ENCODE results near the gene RNF151.
A peak's percentile ranks its signal among the peaks of the same experiment; 100 is the strongest.

The RNF151 gene

DNA sequence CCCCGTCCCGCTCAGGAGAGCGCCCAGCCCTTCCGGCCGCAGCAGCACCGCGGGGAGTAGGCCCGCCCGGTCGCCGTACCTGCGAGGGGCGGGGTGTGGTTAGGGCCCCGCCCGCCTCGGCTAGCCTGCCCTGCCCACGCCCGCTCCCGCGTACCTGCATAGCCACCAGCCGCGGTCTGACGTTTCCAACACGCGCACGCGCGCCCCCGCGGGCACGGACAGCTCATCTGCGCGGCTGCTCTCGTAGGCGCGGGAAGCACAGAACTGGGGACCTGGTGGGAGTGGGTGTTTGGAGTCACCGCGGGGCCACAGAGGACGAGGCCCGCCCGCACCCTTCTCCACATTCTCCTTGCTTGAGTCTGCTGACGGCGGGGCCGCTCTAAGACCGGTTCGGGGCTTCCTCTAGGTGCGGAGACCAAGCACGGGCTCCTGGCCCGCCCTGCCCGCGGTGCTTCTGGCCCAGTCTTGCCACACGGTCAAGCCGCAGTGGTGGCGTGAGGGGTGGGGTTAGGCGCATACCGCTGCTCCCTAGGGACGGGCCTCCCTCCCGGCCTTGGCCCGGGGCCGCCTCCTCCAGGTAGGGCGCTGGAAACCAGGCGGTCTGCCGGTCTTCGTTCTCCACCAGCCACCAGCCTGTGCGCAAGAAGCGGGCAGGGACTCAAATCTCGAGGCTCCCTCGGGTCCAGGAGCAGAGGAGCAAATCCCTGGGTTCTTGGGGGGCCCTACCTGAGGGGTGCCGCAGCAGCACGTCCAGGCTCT lies 12.8 kb downstream of the RNF151 start:
- H3K27me3 Mint-ChIP-seq = peaks cover 14% of the 10 kb centered on the region
- ATAC-seq (replicated peaks; ENCODE audit: extremely low read depth, poor library complexity, severe bottlenecking) (no peak), DNase-seq (ENCODE audit: low spot score in 2 of 2) (no peak)
- no peak overlapping the region for H3K27ac Mint-ChIP-seq (ENCODE audit: low read depth)
- H3K36me3 Mint-ChIP-seq (ENCODE audit: insufficient read depth) = peaks cover 22% of the 10 kb centered on the region
- no peak overlapping the region for H3K4me3 Mint-ChIP-seq
- H3K9me3 Mint-ChIP-seq = no peaks in the 10 kb centered on the region
- peaks cover 5% of the 10 kb centered on the region for H3K4me1 Mint-ChIP-seq

DNA sequence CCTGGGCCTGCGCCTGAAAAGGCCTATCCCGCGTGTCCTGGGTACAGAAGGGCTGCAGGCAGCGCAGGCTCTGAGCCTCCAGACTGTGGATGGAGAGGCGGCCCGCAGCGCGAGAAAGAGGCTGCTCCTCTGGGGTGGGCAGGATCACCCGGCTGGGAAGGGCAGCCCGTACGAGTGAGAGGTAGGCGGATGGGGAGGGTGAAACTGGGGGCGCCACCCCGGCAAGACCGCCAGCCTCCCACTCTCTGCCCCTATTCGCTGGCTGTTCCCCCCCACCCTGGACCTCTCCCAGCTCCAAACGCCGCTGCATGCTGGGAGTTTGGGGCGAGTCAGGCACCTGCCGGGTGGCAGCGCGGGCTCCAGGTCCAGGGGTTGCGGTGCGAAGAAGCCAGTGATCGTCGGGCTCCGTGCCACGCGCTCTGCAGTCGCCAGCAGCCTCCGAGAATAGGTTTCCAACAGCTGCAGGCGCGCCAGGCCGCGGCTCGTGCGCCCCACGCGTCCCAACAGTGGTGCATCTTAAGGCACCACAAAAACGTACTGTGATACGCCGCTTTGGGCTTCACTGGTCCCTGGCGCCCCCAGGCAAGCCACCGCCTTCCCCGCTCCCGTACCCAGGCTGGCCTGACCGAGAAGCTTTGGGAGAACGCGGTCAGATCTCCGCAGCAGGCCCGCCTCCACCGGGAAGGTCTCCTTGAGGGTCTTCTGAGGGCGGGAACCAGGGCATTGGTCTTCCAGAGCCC lies 13.5 kb downstream of the RNF151 start:
- Mint-ChIP-seq H3K27ac (ENCODE audit: low read depth) (no peak overlapping the region), H3K36me3 (ENCODE audit: insufficient read depth) (peaks cover 26% of the 10 kb centered on the region), H3K9me3 (no peaks in the 10 kb centered on the region), H3K4me1 (peaks cover 12% of the 10 kb centered on the region), H3K27me3 (peaks cover 14% of the 10 kb centered on the region), H3K4me3 (no peak overlapping the region)
- DNase-seq (ENCODE audit: low spot score in 2 of 2) (no peak), ATAC-seq (replicated peaks; ENCODE audit: extremely low read depth, poor library complexity, severe bottlenecking) (no peak)

GRCh38 chr16:1980770-1981087 lies 14.1 kb downstream of the RNF151 start:
- Mint-ChIP-seq H3K4me3 (no peak overlapping the region), H3K27me3 (peaks cover 14% of the 10 kb centered on the region), H3K9me3 (no peaks in the 10 kb centered on the region)

GRCh38 chr16:1981398-1981836 lies 14.8 kb downstream of the RNF151 start, which contains the start of gene NOXO1:
Gene NOXO1, minus strand, starts transcription at chr16:1981469. Its CDS starts 290 bp downstream, at chr16:1981179.
- Mint-ChIP-seq H3K27ac (ENCODE audit: low read depth) (no peak within 1 kb of the TSS), H3K4me1 (peaks cover 12% of the 10 kb centered on the region), H3K36me3 (ENCODE audit: insufficient read depth) (peaks cover 26% of the 10 kb centered on the region), H3K9me3 (no peaks in the 10 kb centered on the region), H3K27me3 (peaks cover 14% of the 10 kb centered on the region), H3K4me3 (peak within 1 kb of the TSS; percentile 72)
- ATAC-seq (replicated peaks; ENCODE audit: extremely low read depth, poor library complexity, severe bottlenecking) (no peak), DNase-seq (ENCODE audit: low spot score in 2 of 2) (no peak)

More at GRCh38 chr16:1980770-1981087, 14.1 kb downstream of the RNF151 start:
- no peak overlapping the region for H3K27ac Mint-ChIP-seq (ENCODE audit: low read depth)
- ATAC-seq (replicated peaks; ENCODE audit: extremely low read depth, poor library complexity, severe bottlenecking) (no peak), DNase-seq (ENCODE audit: low spot score in 2 of 2) (no peak)
- peaks cover 12% of the 10 kb centered on the region for H3K4me1 Mint-ChIP-seq
- peaks cover 25% of the 10 kb centered on the region for H3K36me3 Mint-ChIP-seq (ENCODE audit: insufficient read depth)

DNA sequence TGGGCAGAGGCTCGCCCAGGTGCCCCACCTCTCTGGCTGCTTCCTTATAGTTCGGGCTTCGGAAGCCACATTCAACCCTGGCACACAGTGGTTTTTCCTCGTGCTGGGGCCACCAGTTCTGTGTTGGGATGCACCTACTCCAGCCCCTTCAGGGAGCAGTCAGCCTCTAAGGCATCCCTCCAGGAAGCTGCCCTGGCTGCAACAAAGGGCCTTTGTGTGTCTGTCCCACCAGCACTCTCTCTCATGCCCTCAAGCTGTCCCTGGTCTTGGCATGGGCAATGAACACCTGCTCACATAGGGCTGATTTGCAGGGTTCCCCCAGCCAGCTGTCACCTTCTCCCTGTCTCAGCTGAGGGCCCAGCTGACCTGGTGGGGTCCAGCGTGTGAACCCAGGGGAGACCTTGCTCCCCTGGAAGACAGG lies 15.4 kb downstream of the RNF151 start:
- no peak overlapping the region for H3K27ac Mint-ChIP-seq (ENCODE audit: low read depth)
- peaks cover 27% of the 10 kb centered on the region for H3K36me3 Mint-ChIP-seq (ENCODE audit: insufficient read depth)
- ATAC-seq (replicated peaks; ENCODE audit: extremely low read depth, poor library complexity, severe bottlenecking) (no peak), DNase-seq (ENCODE audit: low spot score in 2 of 2) (no peak)
- peaks cover 14% of the 10 kb centered on the region for H3K27me3 Mint-ChIP-seq
- peak overlapping the region; percentile 72 for H3K4me3 Mint-ChIP-seq
- no peaks in the 10 kb centered on the region for H3K9me3 Mint-ChIP-seq
- peaks cover 12% of the 10 kb centered on the region for H3K4me1 Mint-ChIP-seq

DNA sequence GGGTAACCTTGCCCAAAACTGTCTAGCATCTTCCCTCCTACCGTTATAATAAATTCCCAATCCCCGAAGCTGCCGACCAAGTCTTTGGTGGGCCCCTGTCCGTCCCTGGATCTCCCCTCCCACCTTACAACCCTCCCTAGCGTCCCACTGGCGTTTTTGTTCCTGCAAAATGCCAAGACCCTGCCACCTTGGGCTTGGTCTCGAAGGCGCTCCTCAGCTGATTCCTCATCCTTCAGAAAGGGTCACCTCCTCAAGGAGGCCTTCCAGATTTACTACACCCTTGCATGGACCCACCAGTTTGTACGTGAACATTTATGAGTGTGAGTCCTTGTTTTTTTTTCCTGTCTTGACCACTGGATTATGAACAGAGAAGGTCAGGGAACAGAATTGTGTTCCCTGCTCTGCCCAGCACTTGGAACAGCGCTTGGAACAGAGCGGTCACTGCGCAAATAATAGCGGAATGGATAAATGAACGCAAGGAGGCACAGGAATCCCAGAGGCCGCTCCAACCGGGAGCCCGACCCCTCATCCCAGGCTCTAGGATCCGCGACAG lies 16.4 kb downstream of the RNF151 start:
- Mint-ChIP-seq H3K4me1 (peaks cover 12% of the 10 kb centered on the region), H3K36me3 (ENCODE audit: insufficient read depth) (peaks cover 27% of the 10 kb centered on the region), H3K27me3 (peaks cover 14% of the 10 kb centered on the region), H3K4me3 (peak overlapping the region; percentile 72), H3K9me3 (no peaks in the 10 kb centered on the region), H3K27ac (ENCODE audit: low read depth) (no peak overlapping the region)
- ATAC-seq (replicated peaks; ENCODE audit: extremely low read depth, poor library complexity, severe bottlenecking) (no peak), DNase-seq (ENCODE audit: low spot score in 2 of 2) (no peak)

DNA sequence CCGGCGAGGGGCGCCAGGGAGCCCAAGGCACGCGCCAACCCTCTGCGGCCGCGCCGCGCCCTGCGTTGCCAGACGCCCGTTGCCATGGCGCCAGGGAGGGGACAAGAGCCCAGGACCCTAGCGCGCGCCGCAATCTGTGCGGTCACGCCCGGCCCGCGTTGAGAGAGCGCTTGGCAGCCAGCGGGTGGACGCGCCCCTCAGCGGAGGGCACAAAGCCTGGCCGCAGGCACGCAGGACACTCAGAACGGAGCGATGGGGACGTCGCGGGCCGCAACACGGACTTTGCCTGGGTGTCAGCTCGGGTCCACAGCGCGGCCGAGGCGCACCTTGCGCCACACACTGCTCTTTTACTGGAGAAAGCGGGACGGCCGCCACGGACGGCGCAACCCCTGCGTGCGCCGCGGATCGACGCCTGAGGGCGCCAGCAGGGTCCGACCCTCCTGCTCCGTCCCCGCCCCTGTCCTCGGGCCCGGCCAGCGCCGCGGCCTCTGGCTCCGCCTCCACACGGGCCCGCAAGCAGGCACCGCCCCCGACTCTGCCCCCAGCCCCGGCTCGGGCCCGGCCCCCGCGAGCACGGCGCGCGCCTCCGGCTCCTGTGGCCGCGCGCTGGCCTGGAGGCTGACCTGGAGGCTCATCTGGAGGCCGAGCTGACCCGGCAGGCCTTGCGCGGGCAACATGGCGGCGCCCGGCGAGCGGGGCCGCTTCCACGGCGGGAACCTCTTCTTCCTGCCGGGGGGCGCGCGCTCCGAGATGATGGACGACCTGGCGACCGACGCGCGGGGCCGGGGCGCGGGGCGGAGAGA lies 17.1 kb downstream of the RNF151 start, which contains the start of gene GFER:
Gene GFER (plus strand): TSS at position 650 of the 803 bp plus-strand sequence. CDS start 26 bp downstream, at position 676.
- Mint-ChIP-seq H3K36me3 (ENCODE audit: insufficient read depth) (peaks cover 22% of the 10 kb centered on the region), H3K4me1 (peaks cover 12% of the 10 kb centered on the region), H3K4me3 (peak within 1 kb of the TSS; percentile 72), H3K9me3 (no peaks in the 10 kb centered on the region), H3K27me3 (peaks cover 20% of the 10 kb centered on the region), H3K27ac (ENCODE audit: low read depth) (no peak within 1 kb of the TSS)
- ATAC-seq (replicated peaks; ENCODE audit: extremely low read depth, poor library complexity, severe bottlenecking) (peak; percentile 60), DNase-seq (ENCODE audit: low spot score in 2 of 2) (no peak)

GRCh38 chr16:1984347-1985225 lies 17.9 kb downstream of the RNF151 start:
- ATAC-seq (replicated peaks; ENCODE audit: extremely low read depth, poor library complexity, severe bottlenecking) (peak; percentile 43), DNase-seq (ENCODE audit: low spot score in 2 of 2) (no peak)
- Mint-ChIP-seq H3K27me3 (peaks cover 28% of the 10 kb centered on the region), H3K36me3 (ENCODE audit: insufficient read depth) (peaks cover 21% of the 10 kb centered on the region), H3K4me3 (peak overlapping the region; percentile 72), H3K27ac (ENCODE audit: low read depth) (no peak overlapping the region), H3K4me1 (peaks cover 12% of the 10 kb centered on the region), H3K9me3 (no peaks in the 10 kb centered on the region)

GRCh38 chr16:1985466-1986150 lies 19.0 kb downstream of the RNF151 start:
- peak overlapping the region; percentile 72 for H3K4me3 Mint-ChIP-seq
- H3K9me3 Mint-ChIP-seq = no peaks in the 10 kb centered on the region
- DNase-seq (ENCODE audit: low spot score in 2 of 2) (no peak), ATAC-seq (replicated peaks; ENCODE audit: extremely low read depth, poor library complexity, severe bottlenecking) (no peak)
- H3K36me3 Mint-ChIP-seq (ENCODE audit: insufficient read depth) = peaks cover 21% of the 10 kb centered on the region
- peaks cover 28% of the 10 kb centered on the region for H3K27me3 Mint-ChIP-seq
- no peak overlapping the region for H3K27ac Mint-ChIP-seq (ENCODE audit: low read depth)
- peaks cover 15% of the 10 kb centered on the region for H3K4me1 Mint-ChIP-seq

- Mint-ChIP-seq H3K4me3 (no peak overlapping the region), H3K4me1 (peaks cover 25% of the 10 kb centered on the region), H3K27me3 (peaks cover 24% of the 10 kb centered on the region)
Measured at GRCh38 chr16:1987198-1987597, 20.5 kb downstream of the RNF151 start.

More at GRCh38 chr16:1987198-1987597, 20.5 kb downstream of the RNF151 start:
- Mint-ChIP-seq H3K27ac (ENCODE audit: low read depth) (no peak overlapping the region), H3K9me3 (no peaks in the 10 kb centered on the region), H3K36me3 (ENCODE audit: insufficient read depth) (peaks cover 21% of the 10 kb centered on the region)
- no peak for ATAC-seq (replicated peaks; ENCODE audit: extremely low read depth, poor library complexity, severe bottlenecking)
- DNase-seq (ENCODE audit: low spot score in 2 of 2) = no peak
